Stimulated activated CD4-positive, alpha-beta T cell treated with anti-CD3 and anti-CD28 coated beads, Interleukin-2, amount 100 ng/mL, for 48 hours (primary cell): ENCODE measurements around the gene RNF141.

ENCODE experiments used
- DNase-seq, 2 donors: peaks; one replicate each; pipeline ENCODE4 v3.0.0-alpha.2; 2020

The RNF141 gene

GRCh38 chr11:10558288-10558687, 17.3 kb upstream of the RNF141 start:
- no peak for DNase-seq

- DNase-seq: no peak
Measured at GRCh38 chr11:10556590-10556989, 15.6 kb upstream of the RNF141 start.

- no peak for DNase-seq
Measured at GRCh38 chr11:10551845-10552352, 10.9 kb upstream of the RNF141 start.

- no peak for DNase-seq
Measured at GRCh38 chr11:10551290-10551592, 10.3 kb upstream of the RNF141 start.

- no peak for DNase-seq
Measured at GRCh38 chr11:10550503-10551289, 9.7 kb upstream of the RNF141 start.

- DNase-seq: no peak
Measured at GRCh38 chr11:10544491-10545465, 3.8 kb upstream of the RNF141 start.

- no peak for DNase-seq
Measured at GRCh38 chr11:10543782-10544181, 2.8 kb upstream of the RNF141 start.

GRCh38 chr11:10542776-10543175, 1.8 kb upstream of the RNF141 start:
- no peak for DNase-seq

GRCh38 chr11:10541561-10541930, 559 bp upstream of the RNF141 start:
- no peak for DNase-seq

GRCh38 chr11:10540546-10540914, 457 bp downstream of the RNF141 start:
- DNase-seq: no peak

GRCh38 chr11:10539339-10539738, 1.6 kb downstream of the RNF141 start:
- DNase-seq: no peak

- DNase-seq: no peak
Measured at GRCh38 chr11:10538924-10539323, 2.1 kb downstream of the RNF141 start.

GRCh38 chr11:10537600-10537999, 3.4 kb downstream of the RNF141 start:
- no peak for DNase-seq

GRCh38 chr11:10534316-10534715, 6.7 kb downstream of the RNF141 start:
- no peak for DNase-seq

- no peak for DNase-seq
Measured at GRCh38 chr11:10533323-10533722, 7.7 kb downstream of the RNF141 start.

- no peak for DNase-seq
Measured at GRCh38 chr11:10532526-10532925, 8.5 kb downstream of the RNF141 start.

GRCh38 chr11:10529279-10529678, 11.7 kb downstream of the RNF141 start:
- DNase-seq: no peak

- no peak for DNase-seq
Measured at GRCh38 chr11:10528121-10528520, 12.9 kb downstream of the RNF141 start.

GRCh38 chr11:10526974-10527918, 13.7 kb downstream of the RNF141 start:
- no peak for DNase-seq

GRCh38 chr11:10524471-10524870, 16.5 kb downstream of the RNF141 start:
- no peak for DNase-seq

- no peak for DNase-seq
Measured at GRCh38 chr11:10522921-10523320, 18.1 kb downstream of the RNF141 start.

- no peak for DNase-seq
Measured at GRCh38 chr11:10522276-10522675, 18.7 kb downstream of the RNF141 start.

- no peak for DNase-seq
Measured at GRCh38 chr11:10520562-10520961, 20.4 kb downstream of the RNF141 start.
